Measurements from ENCODE around the gene PRKRA.

DNA sequence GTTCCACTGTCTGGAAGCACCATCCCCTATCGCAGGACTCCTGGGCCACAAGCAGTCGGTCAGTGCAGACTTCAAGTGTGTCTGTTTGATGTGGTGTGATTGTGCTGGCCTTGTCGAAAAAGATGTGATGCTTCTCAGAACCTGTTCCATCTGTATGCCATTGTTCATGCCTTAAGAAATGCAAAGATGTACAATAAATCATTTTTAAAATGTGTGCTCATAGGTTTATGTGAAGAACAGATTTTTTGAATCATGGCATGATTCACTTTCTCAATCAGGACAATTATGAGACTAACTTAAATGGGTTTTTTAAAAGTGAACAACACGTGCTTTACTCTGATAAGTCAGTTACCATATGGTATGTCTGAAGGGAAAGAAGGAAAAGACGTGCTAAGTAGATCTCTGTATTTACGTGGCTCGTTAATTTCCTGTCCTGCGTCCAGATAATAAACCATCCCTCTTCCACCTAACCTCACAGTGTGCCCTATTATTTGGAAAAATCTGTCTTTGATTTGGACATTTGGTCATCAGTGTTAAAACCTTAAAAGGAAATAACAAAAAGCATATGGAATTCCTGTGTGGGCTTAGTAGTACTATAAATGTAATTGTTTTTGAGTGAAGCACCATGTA lies 54.9 kb downstream of the PRKRA start:
- TF ChIP-seq POLR2A (IDR thresholded peaks at IDR 0.05) = no peak
- TF ChIP-seq, protein P1, sequence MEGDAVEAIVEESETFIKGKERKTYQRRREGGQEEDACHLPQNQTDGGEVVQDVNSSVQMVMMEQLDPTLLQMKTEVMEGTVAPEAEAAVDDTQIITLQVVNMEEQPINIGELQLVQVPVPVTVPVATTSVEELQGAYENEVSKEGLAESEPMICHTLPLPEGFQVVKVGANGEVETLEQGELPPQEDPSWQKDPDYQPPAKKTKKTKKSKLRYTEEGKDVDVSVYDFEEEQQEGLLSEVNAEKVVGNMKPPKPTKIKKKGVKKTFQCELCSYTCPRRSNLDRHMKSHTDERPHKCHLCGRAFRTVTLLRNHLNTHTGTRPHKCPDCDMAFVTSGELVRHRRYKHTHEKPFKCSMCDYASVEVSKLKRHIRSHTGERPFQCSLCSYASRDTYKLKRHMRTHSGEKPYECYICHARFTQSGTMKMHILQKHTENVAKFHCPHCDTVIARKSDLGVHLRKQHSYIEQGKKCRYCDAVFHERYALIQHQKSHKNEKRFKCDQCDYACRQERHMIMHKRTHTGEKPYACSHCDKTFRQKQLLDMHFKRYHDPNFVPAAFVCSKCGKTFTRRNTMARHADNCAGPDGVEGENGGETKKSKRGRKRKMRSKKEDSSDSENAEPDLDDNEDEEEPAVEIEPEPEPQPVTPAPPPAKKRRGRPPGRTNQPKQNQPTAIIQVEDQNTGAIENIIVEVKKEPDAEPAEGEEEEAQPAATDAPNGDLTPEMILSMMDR (IDR thresholded peaks at IDR 0.05 in 8 of 11, conservative IDR thresholded peaks at IDR 0.05 in 3 of 11) = no peak

Measured in spleen (tissue), 7 donors.